SJCRH30 (cell line): ENCODE results near the gene ADPRM. TPM values are rescaled to one million over a fixed set of nuclear protein-coding genes. Genes with fewer than 3 reads are reported as not detected.

Experiments
- DNase-seq, 2 experiments: peaks; one replicate each; pipeline ENCODE4 v3.0.0-alpha.2; 2015 to 2020
- H3K27ac ChIP-seq: fragments of 250-450 bp; sonication (Bioruptor Pico); 2 replicates; pipeline ENCODE4 v1.5.1; 2020; ENCODE audit warnings: mild to moderate bottlenecking, moderate library complexity
- H3K27me3 ChIP-seq: fragments of 250-450 bp; sonication (Bioruptor Pico); 2 replicates; pipeline ENCODE4 v1.5.1; 2020; ENCODE audit warnings: mild to moderate bottlenecking, moderate library complexity
- H3K36me3 ChIP-seq: fragments of 250-450 bp; sonication (Bioruptor Pico); 2 replicates; pipeline ENCODE4 v1.5.1; 2020; ENCODE audit warnings: mild to moderate bottlenecking, moderate library complexity
- H3K4me1 ChIP-seq: fragments of 250-450 bp; sonication (Bioruptor Pico); 2 replicates; pipeline ENCODE4 v1.5.1; 2020; ENCODE audit warnings: mild to moderate bottlenecking, moderate library complexity
- H3K4me3 ChIP-seq: fragments of 250-450 bp; sonication (Bioruptor Pico); 2 replicates; pipeline ENCODE4 v1.5.1; 2020; ENCODE audit warnings: mild to moderate bottlenecking, moderate library complexity
- H3K9me3 ChIP-seq: fragments of 250-450 bp; sonication (Bioruptor Pico); replicated peaks from 2 replicates; pipeline ENCODE4 v1.5.1; 2020; ENCODE audit warnings: mild to moderate bottlenecking, moderate library complexity
- total RNA-seq: library from RNA; depleted of rRNA; stranded (reverse); fragments of >200 nt; shearing (Covaris generic); gene quantifications from 2 replicates; pipeline ENCODE4 v1.2.3, GENCODE V29; 2014

The ADPRM gene
- total RNA-seq, 1 experiment from 2014 or later, result 5.9 TPM

DNA sequence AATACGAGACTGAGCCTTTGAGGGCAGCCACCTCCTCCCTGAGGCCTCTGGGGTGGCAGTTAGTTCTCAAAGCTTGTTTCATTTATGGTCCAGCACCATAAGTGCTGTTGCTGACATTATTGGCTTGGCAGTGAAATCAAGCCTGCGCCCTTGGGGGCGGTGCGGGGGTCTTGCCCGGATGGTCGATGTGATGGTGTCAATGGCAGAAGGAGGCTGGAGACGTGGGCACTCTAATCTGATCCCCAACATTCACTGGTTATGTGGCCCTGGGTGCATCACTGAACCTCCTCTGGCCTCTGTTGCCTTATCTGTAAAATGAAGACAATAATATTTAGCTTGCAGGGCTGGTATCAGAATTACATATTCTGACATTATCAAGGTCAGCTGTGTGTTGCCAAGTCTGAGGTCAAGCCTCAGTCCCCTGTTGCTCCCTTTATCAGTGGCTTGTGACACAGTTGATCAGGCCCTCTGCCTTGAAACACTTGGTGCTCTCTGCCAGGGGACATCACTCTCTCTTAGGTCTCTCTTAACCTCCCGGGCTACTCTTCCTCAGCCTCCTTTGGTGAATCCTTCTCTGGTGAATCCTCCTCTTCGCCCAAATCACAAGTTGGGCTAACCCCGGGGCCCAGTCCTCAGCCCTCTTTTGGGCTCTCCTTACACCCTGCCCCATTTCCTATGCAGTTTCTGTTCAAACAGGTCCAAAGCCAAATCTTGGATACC, 44.2 kb downstream of the ADPRM start:
- Histone ChIP-seq H3K4me1 (no peaks in the 10 kb centered on the region), H3K27me3 (no peaks in the 10 kb centered on the region; the same call in 1 of the 2 replicates), H3K9me3 (no peaks in the 10 kb centered on the region), H3K36me3 (no peaks in the 10 kb centered on the region), H3K4me3 (no peak overlapping the region), H3K27ac (no peak overlapping the region)
- no peak for DNase-seq

DNA sequence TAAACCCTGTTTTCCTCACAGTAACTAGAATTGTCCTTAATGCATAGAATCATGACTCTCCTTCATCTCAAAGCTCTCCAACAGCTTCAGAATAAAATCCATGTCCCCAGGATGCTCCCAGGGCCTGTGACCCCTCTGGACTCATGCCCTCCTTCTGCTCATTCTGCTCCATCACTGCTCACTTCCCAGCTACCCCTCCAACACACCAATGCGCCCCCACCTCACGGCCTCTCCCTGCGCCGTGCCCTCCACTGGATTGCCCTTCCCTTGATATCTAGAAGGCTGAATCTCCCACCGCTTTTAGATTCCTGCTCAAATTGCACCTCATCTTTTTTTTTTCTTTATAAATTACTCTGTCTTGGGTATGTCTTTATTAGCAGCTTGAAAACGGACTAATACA, 45.0 kb downstream of the ADPRM start:
- H3K4me1 ChIP-seq, result no peaks in the 10 kb centered on the region
- H3K4me3 ChIP-seq, result no peak overlapping the region
- DNase-seq, result no peak

DNA sequence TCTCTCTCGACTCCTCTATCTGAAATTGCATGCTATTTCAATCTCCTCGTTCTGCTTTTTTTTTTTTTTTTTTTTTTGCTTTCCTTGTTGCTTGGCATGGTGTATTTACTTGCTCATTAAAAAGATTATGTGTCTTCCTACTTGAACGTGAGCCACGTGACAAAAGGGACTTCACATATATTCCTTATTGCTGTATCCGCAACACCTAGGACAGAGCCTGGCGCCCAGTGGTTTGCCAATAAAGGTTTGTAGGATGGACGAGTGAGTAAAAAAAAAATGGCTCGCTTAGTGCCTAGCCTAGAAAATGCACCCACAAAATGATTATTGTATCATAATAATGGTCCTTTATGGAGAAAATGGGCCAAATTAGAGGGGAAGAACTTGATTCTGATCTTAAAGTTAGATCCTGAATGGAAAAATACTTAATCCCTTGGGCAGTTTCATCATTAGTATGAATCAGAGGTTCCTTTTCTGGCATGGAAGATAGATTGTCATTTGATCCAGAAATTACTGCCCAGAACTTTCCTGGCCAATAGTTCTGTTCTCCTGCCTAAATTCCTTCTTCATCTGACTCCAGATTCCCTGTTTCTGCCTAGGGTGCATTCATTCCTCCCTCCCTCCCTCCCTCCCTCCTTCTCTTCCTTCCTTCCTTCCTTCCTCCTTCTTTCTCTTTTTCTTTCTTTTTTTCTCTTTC, 46.1 kb downstream of the ADPRM start:
- Histone ChIP-seq H3K27ac (no peak overlapping the region), H3K4me3 (no peak overlapping the region), H3K9me3 (no peaks in the 10 kb centered on the region), H3K27me3 (no peaks in the 10 kb centered on the region; the same call in 1 of the 2 replicates), H3K4me1 (no peaks in the 10 kb centered on the region), H3K36me3 (no peaks in the 10 kb centered on the region)
- DNase-seq, result no peak

More for the DNA sequence above, 45.0 kb downstream of the ADPRM start:
- H3K36me3 ChIP-seq, result no peaks in the 10 kb centered on the region
- H3K27ac ChIP-seq, result no peak overlapping the region
- H3K27me3 ChIP-seq, result no peaks in the 10 kb centered on the region; the same call in 1 of the 2 replicates
- H3K9me3 ChIP-seq, result no peaks in the 10 kb centered on the region

DNA sequence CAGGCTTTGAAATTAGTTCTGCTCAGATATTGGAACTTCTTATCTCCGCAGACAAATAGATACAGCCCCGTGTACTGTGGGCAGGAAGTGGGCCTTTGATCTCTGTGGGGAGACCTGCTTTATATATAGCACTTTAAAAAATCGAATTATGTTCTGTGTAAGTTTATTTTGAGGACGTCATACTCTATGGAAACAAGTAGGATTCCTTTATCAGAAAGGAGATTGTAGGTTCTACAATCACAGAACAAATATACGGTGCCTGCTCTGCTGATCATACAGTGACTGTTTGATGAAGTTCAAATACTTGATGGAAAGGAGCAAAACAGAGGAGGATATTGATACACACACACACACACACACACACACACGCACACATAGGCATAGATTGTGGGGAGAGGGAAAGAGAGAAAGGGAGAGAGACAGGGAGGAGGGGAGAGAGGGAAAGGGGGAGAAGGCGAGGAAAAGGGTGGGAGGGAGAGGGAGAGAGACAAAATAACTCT, 47.2 kb downstream of the ADPRM start:
- Histone ChIP-seq H3K36me3 (no peaks in the 10 kb centered on the region), H3K4me3 (no peak overlapping the region), H3K27me3 (no peaks in the 10 kb centered on the region; the same call in 1 of the 2 replicates), H3K27ac (no peak overlapping the region), H3K4me1 (no peaks in the 10 kb centered on the region), H3K9me3 (no peaks in the 10 kb centered on the region)
- no peak for DNase-seq

DNA sequence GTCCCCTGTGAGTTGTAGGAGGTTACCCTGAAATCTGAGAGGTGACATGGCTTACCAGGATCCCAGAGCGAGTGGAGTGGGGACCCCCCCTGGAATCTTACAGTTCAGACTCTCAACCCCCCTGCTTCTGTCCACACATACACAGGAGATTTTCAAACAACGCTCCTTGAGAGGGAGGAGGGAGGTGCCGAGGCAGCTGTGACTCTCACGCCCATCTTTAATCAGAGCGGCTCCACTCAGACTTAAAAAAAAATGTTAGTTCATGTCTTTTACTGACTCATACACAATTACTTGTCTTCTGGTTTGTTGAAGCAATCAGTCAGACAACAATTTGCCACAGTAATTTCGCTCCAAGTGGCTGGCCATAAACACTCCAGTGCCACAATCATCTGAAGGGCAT, 47.8 kb downstream of the ADPRM start:
- Histone ChIP-seq H3K4me3 (no peak overlapping the region), H3K27ac (no peak overlapping the region), H3K9me3 (no peaks in the 10 kb centered on the region), H3K36me3 (no peaks in the 10 kb centered on the region), H3K27me3 (no peaks in the 10 kb centered on the region; the same call in 1 of the 2 replicates), H3K4me1 (no peaks in the 10 kb centered on the region)
- DNase-seq, result no peak

DNA sequence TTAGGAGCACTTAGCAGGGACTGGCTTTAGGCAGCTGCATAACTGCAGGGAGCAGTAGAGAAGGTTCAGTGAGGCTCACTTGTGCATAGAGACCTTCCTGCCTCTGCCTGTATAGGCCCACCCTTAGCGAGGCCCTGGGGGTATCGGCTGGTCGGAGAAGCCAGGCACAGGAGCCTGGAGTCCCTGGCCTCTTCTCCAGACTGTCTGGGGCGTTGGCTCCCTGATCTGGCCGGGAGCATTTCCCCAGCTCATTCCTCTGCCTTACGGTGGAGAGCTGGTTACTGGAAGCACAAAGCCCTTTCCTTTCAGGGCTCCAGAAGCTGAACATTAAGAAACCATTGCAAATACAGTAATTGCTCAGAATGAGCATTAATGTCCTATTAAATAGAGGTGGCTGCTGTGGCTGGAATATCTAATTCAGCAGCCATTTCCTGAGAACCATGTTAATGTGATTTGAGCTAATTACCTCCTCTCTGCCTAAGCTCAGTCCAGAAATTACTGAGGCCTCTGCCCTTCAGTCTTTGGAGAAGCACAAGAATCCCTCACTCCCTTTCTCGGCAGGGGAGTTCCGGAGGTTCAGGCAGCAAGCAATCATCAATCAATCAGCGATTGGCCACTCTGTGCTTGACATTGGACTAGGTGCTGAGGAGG, 51.3 kb downstream of the ADPRM start:
- no peak overlapping the region for H3K4me3 ChIP-seq
- no peaks in the 10 kb centered on the region for H3K27me3 ChIP-seq
- no peaks in the 10 kb centered on the region for H3K9me3 ChIP-seq
- no peaks in the 10 kb centered on the region for H3K4me1 ChIP-seq
- DNase-seq, result no peak
- no peak overlapping the region for H3K27ac ChIP-seq
- H3K36me3 ChIP-seq, result no peaks in the 10 kb centered on the region

DNA sequence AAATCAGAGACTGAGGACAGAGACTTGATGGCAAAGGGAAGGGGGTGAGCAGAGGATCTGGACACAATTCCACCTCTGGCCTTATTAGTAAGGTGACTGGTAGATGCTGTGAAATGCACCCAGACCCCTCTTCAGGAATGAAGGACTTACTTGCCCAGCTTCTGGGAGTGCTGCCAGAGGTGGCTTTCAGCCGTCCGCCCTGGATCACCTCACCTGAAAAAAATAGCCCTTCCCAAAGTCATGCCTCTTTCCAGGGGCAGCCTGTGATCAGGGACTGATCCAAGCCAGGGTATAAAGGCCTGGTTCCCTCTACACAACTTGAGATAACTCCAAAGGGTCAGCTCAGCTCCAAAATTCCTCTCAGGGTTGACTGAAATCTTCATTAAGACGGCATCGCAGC, 52.8 kb downstream of the ADPRM start:
- no peaks in the 10 kb centered on the region for H3K36me3 ChIP-seq
- H3K4me1 ChIP-seq, result no peaks in the 10 kb centered on the region
- no peaks in the 10 kb centered on the region for H3K9me3 ChIP-seq
- DNase-seq, result no peak
- no peak overlapping the region for H3K27ac ChIP-seq
- no peaks in the 10 kb centered on the region for H3K27me3 ChIP-seq
- H3K4me3 ChIP-seq, result no peak overlapping the region

DNA sequence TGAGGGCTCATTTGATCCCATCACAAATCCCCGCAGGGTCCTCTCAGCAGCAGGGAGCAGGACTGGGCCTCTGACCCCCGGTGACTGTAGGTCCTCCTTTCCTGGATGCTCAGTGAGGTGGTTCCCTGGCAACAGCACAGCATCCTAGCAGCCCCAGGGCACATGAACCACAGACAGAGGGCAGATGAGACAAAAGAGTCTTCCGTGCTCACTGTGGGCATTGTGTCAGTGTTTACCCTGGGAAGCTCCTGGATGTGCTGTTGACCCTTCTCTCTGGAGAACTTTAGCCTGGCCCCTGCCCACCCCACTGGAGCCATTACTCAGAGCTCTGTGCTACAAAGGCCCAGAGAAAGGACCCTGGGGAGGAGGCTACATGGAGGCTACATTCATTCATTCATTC, 54.2 kb downstream of the ADPRM start:
- no peaks in the 10 kb centered on the region for H3K36me3 ChIP-seq
- no peak overlapping the region for H3K27ac ChIP-seq
- no peaks in the 10 kb centered on the region for H3K9me3 ChIP-seq
- H3K27me3 ChIP-seq, result no peaks in the 10 kb centered on the region
- no peak for DNase-seq
- no peak overlapping the region for H3K4me3 ChIP-seq
- H3K4me1 ChIP-seq, result no peaks in the 10 kb centered on the region

DNA sequence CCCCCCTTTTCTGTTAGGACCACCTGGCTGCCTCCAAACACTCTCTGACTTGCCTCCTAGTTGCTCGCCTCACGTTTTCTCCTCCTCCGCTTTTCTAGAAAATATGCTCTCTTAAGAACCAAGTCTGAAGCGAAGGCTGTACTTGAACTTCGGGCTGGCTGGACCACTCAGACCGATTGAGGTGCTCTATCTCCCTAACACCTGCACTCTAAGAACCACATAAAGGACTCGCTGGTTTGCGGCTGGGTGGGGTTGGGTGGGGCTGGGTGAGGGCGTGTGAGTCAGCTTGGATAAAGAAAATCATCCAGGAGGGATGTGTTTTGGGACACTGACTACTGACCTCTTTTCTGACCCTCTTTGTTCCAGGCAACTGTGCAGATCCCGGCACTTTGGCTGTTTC, 55.3 kb downstream of the ADPRM start:
- Histone ChIP-seq H3K27ac (no peak overlapping the region), H3K36me3 (no peaks in the 10 kb centered on the region), H3K27me3 (no peaks in the 10 kb centered on the region), H3K4me3 (no peak overlapping the region), H3K4me1 (no peaks in the 10 kb centered on the region), H3K9me3 (no peaks in the 10 kb centered on the region)
- DNase-seq, result no peak

DNA sequence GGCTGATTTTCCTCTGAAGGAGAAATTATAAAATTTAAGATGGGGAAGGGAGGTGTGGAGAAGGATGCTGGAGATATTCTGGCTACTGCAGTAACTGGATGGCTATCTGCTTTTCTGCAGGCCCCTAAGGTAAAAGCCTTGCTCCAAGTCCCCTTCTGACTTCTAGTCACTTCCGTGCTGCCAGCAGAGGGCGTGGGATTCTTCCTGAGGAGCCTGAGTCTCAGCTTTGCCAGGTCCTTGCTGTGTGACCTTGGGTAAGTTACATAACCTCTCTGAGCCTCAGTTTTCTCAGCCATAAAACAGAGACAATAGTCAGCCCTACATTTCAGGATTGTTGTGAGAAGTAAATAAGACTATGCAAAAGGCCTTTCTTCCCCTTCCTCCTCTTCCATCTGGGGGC, 56.7 kb downstream of the ADPRM start:
- no peak overlapping the region for H3K27ac ChIP-seq
- H3K4me1 ChIP-seq, result no peaks in the 10 kb centered on the region
- no peaks in the 10 kb centered on the region for H3K27me3 ChIP-seq
- H3K9me3 ChIP-seq, result no peaks in the 10 kb centered on the region
- H3K36me3 ChIP-seq, result no peaks in the 10 kb centered on the region
- peak; percentile 16 to 29 for DNase-seq
- H3K4me3 ChIP-seq, result no peak overlapping the region

DNA sequence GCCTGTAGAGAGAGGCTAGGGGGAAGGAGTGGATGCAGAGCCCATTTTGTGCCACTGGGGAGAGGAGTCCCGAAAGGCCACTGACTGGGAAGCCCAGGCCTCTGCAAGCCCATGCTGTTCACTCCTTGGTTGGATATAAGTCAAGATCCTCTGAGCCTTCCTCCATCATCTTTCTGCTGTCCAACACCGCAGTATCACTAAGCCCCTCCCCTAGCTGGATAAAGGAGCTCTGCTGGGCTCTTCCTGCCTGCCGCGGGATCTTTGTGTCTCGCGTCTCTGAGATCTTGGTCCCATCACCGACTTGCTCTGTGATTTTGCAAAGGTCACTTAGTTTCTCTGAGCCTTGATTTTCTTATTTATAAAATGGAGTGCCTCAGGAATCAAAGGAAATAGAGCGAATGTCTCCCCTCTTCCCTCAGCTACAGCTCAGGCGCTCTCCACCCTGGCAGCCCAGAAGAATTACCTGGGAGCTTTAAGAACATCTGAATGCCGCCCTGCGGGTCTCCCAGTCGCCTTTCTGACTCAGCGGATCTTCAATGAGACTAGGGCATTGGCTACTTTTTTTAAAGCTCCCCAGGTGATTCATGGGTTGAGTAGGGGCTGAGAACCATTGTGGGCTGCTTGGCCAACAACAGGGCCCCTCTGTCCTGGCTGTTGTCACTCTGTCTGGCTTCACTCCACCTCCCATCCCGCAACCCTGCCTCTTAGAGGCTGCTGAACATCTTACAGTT, 57.6 kb downstream of the ADPRM start:
- H3K4me3 ChIP-seq, result no peak overlapping the region

DNA sequence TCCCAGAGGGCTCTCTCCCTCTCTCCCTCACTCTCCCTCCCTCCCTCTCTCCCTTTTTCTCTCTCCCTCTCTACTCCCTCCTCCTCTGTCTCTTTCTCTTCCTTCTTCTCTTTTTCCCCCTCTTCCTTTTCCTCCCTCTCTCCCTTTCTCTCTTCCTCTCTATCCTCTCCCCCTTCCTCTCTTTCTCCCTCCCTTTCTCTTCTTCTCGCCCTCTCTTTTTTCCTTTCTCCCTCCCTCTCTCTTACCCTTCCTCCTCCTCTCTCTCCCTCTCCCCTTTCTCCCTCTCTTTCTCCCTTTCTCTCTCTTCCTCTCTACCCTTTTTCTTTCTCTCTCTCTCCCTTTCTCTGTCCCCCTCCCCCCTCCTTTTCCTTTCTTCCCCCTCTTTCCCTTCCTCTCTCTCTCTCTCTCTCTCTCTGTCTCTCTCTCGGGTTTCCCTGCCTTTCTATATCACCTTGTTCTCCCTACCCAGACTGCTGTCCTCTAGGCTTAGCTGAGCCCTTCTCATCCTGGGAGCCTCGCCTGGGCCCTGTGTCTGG, 58.3 kb downstream of the ADPRM start:
- Histone ChIP-seq H3K4me1 (no peaks in the 10 kb centered on the region), H3K27me3 (no peaks in the 10 kb centered on the region), H3K4me3 (no peak overlapping the region), H3K9me3 (no peaks in the 10 kb centered on the region), H3K36me3 (no peaks in the 10 kb centered on the region), H3K27ac (no peak overlapping the region)
- no peak for DNase-seq

More for the DNA sequence above, 57.6 kb downstream of the ADPRM start:
- DNase-seq, result no peak
- Histone ChIP-seq H3K9me3 (no peaks in the 10 kb centered on the region), H3K27ac (no peak overlapping the region), H3K27me3 (no peaks in the 10 kb centered on the region), H3K4me1 (no peaks in the 10 kb centered on the region), H3K36me3 (no peaks in the 10 kb centered on the region)

DNA sequence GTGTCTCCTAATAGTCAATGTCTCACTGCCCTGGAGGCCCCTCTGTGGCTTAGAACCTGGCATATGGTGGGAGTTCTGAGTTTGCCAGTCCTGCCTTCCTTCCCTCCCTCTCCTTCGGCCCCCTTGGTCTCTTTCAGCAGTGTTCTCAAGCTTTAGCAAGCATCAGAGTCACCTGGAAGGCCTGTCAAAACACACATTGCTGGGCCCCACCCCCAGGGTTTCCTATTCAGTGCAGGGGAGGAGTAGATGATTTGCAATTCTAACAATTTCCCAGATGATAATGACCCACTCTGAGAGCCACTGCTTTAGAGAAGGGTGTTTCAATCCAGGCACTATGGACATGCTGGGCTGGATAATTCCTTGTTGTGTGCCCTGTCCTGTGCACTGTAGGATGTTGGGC, 58.8 kb downstream of the ADPRM start:
- Histone ChIP-seq H3K9me3 (no peaks in the 10 kb centered on the region), H3K27ac (no peak overlapping the region), H3K4me3 (no peak overlapping the region), H3K4me1 (no peaks in the 10 kb centered on the region), H3K27me3 (no peaks in the 10 kb centered on the region), H3K36me3 (no peaks in the 10 kb centered on the region)
- no peak for DNase-seq

DNA sequence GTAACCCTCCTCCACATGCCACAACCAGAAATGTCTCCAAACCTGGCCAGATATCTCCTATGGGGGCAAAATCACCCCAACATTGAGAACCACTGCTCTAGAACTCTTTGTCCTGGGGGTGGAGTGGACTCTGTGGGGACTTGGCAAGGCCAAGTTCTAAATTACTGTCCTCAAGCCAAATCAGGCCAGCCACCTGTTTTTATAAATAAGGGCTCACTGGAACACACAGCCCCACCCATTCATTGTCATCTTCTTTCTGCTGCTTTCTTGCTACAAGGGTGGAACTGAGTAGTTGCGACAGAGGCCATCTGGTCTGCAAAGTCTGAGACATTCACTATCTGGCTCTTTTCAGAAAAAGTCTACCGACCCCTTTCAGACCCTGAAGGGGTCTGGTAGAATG, 59.2 kb downstream of the ADPRM start:
- Histone ChIP-seq H3K36me3 (no peaks in the 10 kb centered on the region), H3K4me1 (no peaks in the 10 kb centered on the region), H3K9me3 (no peaks in the 10 kb centered on the region), H3K4me3 (no peak overlapping the region), H3K27ac (no peak overlapping the region), H3K27me3 (no peaks in the 10 kb centered on the region)
- DNase-seq, result no peak
